Smooth muscle cell (in vitro differentiated cells): ENCODE results near the gene NEUROD4. TPM values are rescaled to one million over a fixed set of nuclear protein-coding genes. Genes with fewer than 3 reads are reported as not detected.

Experiments used
- DNase-seq: peaks from one replicate; lab custom pipeline; 2025; ENCODE audit not compliant: unreplicated experiment; lab: John Stamatoyannopoulos, UW
- H2AFZ ChIP-seq: fragments of 200-600 bp; sonication (generic); 2 replicates; pipeline ENCODE4 v1.6.0; 2016; ENCODE audit warnings: antibody characterized with exemption, low read depth, mild to moderate bottlenecking
- H3F3A ChIP-seq: fragments of 200-600 bp; sonication (generic); 2 replicates; pipeline ENCODE4 v1.6.0; 2017; ENCODE audit warnings: antibody characterized with exemption, low read depth
- H3K27ac ChIP-seq: fragments of 200-600 bp; sonication (generic); 2 replicates; pipeline ENCODE4 v1.5.1; 2016; ENCODE audit warnings: low read depth, mild to moderate bottlenecking
- H3K27me3 ChIP-seq: fragments of 200-600 bp; sonication (generic); 2 replicates; pipeline ENCODE4 v1.6.1; 2016; ENCODE audit warnings: low read depth, mild to moderate bottlenecking
- H3K36me3 ChIP-seq: fragments of 200-600 bp; sonication (generic); 2 replicates; pipeline ENCODE4 v1.5.1; 2016; ENCODE audit warnings: low read depth
- H3K4me1 ChIP-seq: fragments of 200-600 bp; sonication (generic); 2 replicates; pipeline ENCODE4 v1.5.1; 2016; ENCODE audit warnings: low read depth
- H3K4me2 ChIP-seq: fragments of 200-600 bp; sonication (generic); 2 replicates; pipeline ENCODE4 v1.6.0; 2016; ENCODE audit warnings: mild to moderate bottlenecking
- H3K4me3 ChIP-seq: fragments of 200-600 bp; sonication (generic); 2 replicates; pipeline ENCODE4 v1.5.1; 2016; ENCODE audit warnings: mild to moderate bottlenecking
- H3K79me2 ChIP-seq: fragments of 200-600 bp; sonication (generic); 2 replicates; pipeline ENCODE4 v1.6.0; 2016; ENCODE audit warnings: low read depth, mild to moderate bottlenecking
- H3K9ac ChIP-seq: fragments of 200-600 bp; sonication (generic); 2 replicates; pipeline ENCODE4 v1.6.0; 2016; ENCODE audit warnings: low read depth
- H3K9me3 ChIP-seq: fragments of 200-600 bp; sonication (generic); replicated peaks from 2 replicates; pipeline ENCODE4 v1.5.1; 2016; ENCODE audit warnings: low read depth
- H4K20me1 ChIP-seq: fragments of 200-600 bp; sonication (generic); 2 replicates; pipeline ENCODE4 v1.6.0; 2016; ENCODE audit warnings: low read depth
- WGBS: methylation state at CpG from one replicate; pipeline ENCODE4 v1.1.7; 2016; ENCODE audit warnings: low lambda C conversion rate; 5-methylcytosine and 5-hydroxymethylcytosine counted together
- polyA plus RNA-seq: library from polyadenylated mRNA; unstranded; fragments of >200 nt; fragmentation: Nextera tagmentation; extraction: Ambion mirVana; gene quantifications from 2 replicates; pipeline ENCODE4 v1.2.1, GENCODE V29; 2016
- total RNA-seq: library from RNA; depleted of rRNA; stranded (reverse); fragments of >200 nt; gene quantifications from 2 replicates; pipeline ENCODE4 v1.2.3, GENCODE V29; 2014
- TF ChIP-seq, protein P1 (sequence below): fragments of 200-600 bp; sonication (generic); IDR thresholded peaks from 2 replicates; pipeline ENCODE4 v1.5.1; 2017; ENCODE audit warnings: borderline replicate concordance, mild to moderate bottlenecking, antibody characterized with exemption; ENCODE audit not compliant: insufficient read depth, poor library complexity, severe bottlenecking

NEUROD4 gene
- total and polyA plus RNA-seq, 2 experiments from 2014 or later, result not detected

DNA sequence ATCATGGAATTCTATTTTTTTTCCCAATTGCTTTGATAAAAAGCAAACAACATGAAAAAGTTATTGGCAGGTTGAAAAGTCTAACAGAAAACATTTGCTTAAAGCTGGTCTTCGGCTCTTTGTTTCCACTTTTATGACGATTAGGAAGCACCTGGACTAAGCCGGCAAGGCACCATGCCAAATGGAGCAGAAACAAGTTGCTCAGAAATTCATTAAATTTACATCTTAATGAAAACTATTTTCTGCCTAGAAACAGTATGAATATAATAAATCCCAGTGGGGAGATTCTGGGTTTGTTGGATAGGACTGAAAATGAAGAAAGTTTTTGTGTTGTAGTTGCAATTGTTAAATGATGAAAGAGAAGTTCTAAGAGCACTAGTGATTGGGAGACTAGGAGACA lies 55.0 kb downstream of the NEUROD4 start:
- H3K36me3 ChIP-seq, result no peaks in the 10 kb centered on the region
- no peaks in the 10 kb centered on the region for H3K27me3 ChIP-seq
- H4K20me1 ChIP-seq, result no peaks in the 10 kb centered on the region
- no peak overlapping the region for H2AFZ ChIP-seq
- no peak overlapping the region for H3K27ac ChIP-seq
- TF ChIP-seq, protein P1, sequence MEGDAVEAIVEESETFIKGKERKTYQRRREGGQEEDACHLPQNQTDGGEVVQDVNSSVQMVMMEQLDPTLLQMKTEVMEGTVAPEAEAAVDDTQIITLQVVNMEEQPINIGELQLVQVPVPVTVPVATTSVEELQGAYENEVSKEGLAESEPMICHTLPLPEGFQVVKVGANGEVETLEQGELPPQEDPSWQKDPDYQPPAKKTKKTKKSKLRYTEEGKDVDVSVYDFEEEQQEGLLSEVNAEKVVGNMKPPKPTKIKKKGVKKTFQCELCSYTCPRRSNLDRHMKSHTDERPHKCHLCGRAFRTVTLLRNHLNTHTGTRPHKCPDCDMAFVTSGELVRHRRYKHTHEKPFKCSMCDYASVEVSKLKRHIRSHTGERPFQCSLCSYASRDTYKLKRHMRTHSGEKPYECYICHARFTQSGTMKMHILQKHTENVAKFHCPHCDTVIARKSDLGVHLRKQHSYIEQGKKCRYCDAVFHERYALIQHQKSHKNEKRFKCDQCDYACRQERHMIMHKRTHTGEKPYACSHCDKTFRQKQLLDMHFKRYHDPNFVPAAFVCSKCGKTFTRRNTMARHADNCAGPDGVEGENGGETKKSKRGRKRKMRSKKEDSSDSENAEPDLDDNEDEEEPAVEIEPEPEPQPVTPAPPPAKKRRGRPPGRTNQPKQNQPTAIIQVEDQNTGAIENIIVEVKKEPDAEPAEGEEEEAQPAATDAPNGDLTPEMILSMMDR, result no peak
- H3K9me3 ChIP-seq, result no peaks in the 10 kb centered on the region
- H3K4me1 ChIP-seq, result no peaks in the 10 kb centered on the region
- no peak for DNase-seq
- no peak overlapping the region for H3K4me3 ChIP-seq
- 87% methylated on average over 3 of the region's 3 CpGs for WGBS
- no peak overlapping the region for H3K4me2 ChIP-seq
- no peaks in the 10 kb centered on the region for H3K79me2 ChIP-seq
- H3K9ac ChIP-seq, result no peak overlapping the region
- no peaks in the 10 kb centered on the region for H3F3A ChIP-seq

Other genes starting within 250 kb of the NEUROD4 start
- 10.8 and 11.8 TPM in 2 replicates for gene MUCL1, start 165.5 kb upstream of the NEUROD4 start, total RNA-seq
- 2.3 and 3.7 TPM in 2 replicates for gene MUCL1, start 165.5 kb upstream of the NEUROD4 start, polyA plus RNA-seq
- not detected in 2 replicates for gene TESPA1, start 35.2 kb upstream of the NEUROD4 start, total RNA-seq
- gene TESPA1, start 35.2 kb upstream of the NEUROD4 start, polyA plus RNA-seq, result not detected in 2 replicates
- not detected in 2 replicates for gene OR9K2, start 106.4 kb downstream of the NEUROD4 start, total RNA-seq
- gene OR9K2, start 106.4 kb downstream of the NEUROD4 start, polyA plus RNA-seq, result not detected in 2 replicates
- gene OR10A7, start 201.1 kb downstream of the NEUROD4 start, total RNA-seq, result not detected in 2 replicates
- not detected in 2 replicates for gene OR10A7, start 201.1 kb downstream of the NEUROD4 start, polyA plus RNA-seq
- gene OR6C74, start 224.6 kb downstream of the NEUROD4 start, total RNA-seq, result not detected in 2 replicates
- gene OR6C74, start 224.6 kb downstream of the NEUROD4 start, polyA plus RNA-seq, result not detected in 2 replicates